Right kidney (tissue), 1 donor: ENCODE measurements around the gene CHST2.

ENCODE experiments used
- DNase-seq: peaks from one replicate; pipeline ENCODE4 v3.0.0-alpha.2; 2016

The CHST2 gene

GRCh38 chr3:143092191-143092590 is 27.4 kb upstream of the CHST2 start:
- no peak for DNase-seq

- no peak for DNase-seq
Measured at GRCh38 chr3:143095813-143096212, 23.8 kb upstream of the CHST2 start.

- no peak for DNase-seq
Measured at GRCh38 chr3:143098032-143098764, 21.4 kb upstream of the CHST2 start.

- DNase-seq: no peak
Measured at GRCh38 chr3:143099210-143099609, 20.4 kb upstream of the CHST2 start.

- no peak for DNase-seq
Measured at GRCh38 chr3:143099690-143100089, 19.9 kb upstream of the CHST2 start.

GRCh38 chr3:143100451-143100850 is 19.1 kb upstream of the CHST2 start:
- no peak for DNase-seq

GRCh38 chr3:143101792-143102381 is 17.7 kb upstream of the CHST2 start:
- no peak for DNase-seq

DNA sequence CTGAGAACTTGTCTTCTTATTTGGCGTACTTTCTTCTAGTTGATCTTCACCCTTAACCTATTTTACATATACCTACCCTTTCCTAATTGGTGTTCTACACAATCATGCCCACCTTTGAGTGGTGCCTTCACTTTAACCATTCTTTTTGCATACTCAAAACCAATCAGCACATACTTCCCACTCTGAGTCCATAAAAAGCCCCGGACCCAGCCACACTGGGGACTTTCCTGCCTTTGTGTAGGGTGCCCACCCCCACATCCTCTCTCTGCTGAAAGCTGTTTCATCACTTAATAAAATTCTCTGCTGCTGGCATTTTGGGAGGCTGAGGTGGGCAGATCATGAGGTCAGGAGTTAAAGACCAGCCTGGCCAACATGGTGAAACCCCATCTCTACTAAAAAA is 15.9 kb upstream of the CHST2 start:
- no peak for DNase-seq

DNA sequence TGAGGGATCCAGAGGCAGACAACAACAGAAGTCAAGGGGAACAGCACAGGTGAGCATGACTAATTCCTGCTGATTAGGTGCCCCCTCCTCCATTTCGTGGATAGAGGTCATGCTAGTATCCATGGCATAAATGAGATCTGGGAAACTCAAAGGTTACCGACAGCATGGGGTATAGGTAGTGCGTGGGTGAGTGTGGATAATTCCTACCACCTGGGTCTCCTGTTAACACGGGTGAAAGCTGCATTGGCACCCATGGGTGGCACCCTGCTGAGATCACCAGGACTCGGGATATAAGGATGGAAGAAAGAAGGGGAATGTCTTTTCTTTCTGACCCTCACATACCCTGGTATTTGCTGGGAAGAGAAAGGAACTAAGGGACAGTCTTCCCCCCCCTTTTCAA is 14.4 kb upstream of the CHST2 start:
- no peak for DNase-seq

- DNase-seq: no peak
Measured at GRCh38 chr3:143109861-143110260, 9.7 kb upstream of the CHST2 start.

GRCh38 chr3:143110371-143110770 is 9.2 kb upstream of the CHST2 start:
- DNase-seq: no peak

DNA sequence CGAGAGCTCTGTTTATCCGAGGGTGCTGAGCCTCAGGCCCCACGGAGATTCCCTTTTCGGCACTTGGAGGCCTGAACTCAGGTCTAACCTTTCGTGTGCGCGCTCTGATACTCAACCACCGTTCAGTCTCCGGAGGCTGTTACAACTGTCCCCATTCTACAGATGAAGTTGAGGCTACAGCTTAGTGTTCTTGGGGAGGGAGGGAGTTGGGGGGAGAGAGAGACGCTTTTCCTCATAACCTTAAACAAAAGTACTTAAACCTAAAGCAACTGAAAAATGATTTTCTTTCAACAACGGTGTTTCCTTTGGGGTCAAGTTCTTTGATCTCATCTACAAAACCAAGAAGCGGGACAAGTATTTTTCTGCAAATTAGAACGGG is 952 bp upstream of the CHST2 start:
- DNase-seq: no peak

DNA sequence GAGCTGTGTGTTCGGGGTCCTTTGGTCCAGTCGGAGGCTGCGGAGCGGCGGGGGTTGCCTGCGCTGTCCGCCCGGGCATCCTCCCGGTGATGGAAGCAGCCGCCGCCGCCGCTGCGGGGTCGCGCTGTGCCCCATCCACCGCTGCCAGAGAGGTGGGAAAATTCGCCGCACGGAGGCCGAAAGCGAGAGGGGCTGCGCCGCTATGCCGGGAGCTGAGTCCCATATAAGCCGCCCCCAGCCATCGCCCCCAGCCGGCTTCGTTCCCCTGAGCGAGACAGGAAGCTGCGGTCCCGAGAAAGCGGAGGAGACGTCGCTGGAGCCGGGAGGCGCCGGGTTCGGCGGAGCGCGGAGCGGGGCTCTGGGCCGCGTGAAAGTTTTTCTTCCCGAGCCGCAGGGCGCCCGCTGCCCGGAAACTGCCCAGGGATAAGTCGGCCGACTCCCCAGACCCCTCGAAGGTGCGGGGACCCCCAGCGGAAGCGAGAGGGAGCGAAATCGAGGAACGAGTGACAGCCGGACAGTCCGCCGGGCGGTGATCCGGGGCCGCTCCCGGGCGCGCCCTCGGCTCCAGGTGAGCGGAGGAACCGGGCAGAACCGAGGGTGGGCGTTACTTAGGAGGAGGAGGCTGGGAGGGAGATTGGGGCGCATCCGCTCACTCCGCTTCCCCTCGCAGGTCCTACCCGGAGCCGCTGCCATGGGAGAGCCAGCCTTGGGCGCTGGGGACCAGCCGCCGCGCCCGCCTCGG is 574 bp downstream of the CHST2 start:
- no peak for DNase-seq

GRCh38 chr3:143120716-143121240 is 1.2 kb downstream of the CHST2 start:
- DNase-seq: peak; percentile 78

GRCh38 chr3:143121241-143122088 is 1.9 kb downstream of the CHST2 start:
- DNase-seq: no peak

DNA sequence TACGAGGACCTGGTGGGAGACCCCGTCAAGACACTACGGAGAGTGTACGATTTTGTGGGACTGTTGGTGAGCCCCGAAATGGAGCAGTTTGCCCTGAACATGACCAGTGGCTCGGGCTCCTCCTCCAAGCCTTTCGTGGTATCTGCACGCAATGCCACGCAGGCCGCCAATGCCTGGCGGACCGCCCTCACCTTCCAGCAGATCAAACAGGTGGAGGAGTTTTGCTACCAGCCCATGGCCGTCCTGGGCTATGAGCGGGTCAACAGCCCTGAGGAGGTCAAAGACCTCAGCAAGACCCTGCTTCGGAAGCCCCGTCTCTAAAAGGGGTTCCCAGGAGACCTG is 2.5 kb downstream of the CHST2 start:
- no peak for DNase-seq

DNA sequence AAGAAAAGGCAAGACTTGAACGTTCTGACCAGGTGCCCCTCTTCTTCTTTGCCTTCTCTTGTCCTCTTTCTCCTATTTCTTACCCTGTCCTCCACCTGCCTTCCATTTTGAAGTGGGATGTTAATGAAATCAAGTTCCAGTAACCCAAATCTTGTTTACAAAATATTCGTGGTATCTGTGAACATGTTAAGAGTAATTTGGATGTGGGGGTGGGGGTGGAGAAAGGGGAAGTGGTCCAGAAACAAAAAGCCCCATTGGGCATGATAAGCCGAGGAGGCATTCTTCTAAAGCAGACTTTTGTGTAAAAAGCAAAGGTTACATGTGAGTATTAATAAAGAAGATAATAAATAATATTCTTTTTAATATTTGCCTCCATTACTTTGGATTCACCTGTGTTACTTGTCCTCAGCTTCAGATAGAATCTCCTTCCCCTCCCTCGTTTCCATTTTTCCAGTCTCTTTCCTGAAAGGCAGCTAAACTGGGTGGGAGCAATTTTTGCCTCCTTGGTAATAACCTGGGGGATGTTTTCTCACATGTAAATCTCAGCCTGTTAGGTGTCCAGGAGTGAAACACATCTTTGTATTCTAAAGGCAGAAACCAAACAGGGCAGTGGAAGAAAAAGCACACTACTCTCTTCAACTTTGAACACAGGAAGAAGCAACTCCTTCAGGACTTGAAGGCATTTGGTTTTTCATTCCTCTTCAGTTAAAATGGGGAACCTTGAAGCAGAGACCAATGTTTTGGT is 3.2 kb downstream of the CHST2 start:
- DNase-seq: no peak

- DNase-seq: no peak
Measured at GRCh38 chr3:143123353-143123984, 3.9 kb downstream of the CHST2 start.

DNA sequence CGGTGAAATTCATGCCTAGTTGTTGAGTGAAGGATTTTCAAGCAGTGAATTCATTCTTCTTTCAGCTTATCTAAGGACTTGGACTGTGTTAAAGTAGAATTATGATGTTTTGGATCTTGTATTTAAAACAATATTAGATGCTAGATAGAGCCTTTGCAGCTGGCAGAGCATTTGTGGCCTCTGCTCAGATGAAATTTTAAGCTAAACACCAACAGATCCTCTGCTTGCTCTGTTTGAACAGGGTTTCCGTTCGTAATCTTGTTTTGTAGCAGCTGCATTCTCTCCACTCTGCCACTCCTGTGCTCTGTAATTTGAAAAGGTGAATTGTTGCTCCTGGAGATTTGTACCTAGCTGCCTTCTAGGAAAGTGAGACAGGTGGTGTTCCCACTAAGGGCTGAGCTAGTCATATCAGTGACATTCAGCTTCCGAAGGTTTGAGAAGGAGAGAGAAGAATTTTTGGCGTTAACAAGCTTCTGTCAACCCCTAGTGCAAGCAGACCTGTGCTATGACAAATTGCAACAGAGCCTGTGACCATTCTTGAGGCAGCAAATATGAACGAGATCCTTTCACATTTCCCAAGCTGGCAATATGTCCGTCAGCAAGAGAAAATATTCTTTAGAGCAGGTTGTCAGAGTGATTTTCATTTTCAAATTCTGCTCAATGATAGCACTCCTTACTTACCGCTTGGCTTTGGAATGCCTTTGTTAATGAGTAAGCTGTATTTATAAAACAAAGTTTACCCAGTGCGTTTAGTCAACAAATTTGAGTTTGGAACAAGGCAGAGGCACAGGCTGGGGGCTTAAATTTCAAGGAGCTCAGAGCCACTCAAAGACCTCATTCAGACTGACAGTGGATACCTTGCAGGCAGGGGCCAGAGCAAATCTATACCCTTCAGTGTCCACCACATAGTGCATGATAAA is 5.3 kb downstream of the CHST2 start:
- peak; percentile 31 for DNase-seq

- no peak for DNase-seq
Measured at GRCh38 chr3:143127801-143128200, 8.2 kb downstream of the CHST2 start.
